ENCODE results near the gene OLFM2.

The OLFM2 gene

GRCh38 chr19:9903336-9903735 is 33.0 kb downstream of the OLFM2 start:
- DNase-seq = no peak

GRCh38 chr19:9901642-9902041 is 34.7 kb downstream of the OLFM2 start:
- no peak for DNase-seq

- no peak for DNase-seq
These were observed 35.3 kb downstream of the OLFM2 start for GRCh38 chr19:9901020-9901419.

GRCh38 chr19:9891609-9892373 is 44.5 kb downstream of the OLFM2 start:
- no peak for DNase-seq

DNA sequence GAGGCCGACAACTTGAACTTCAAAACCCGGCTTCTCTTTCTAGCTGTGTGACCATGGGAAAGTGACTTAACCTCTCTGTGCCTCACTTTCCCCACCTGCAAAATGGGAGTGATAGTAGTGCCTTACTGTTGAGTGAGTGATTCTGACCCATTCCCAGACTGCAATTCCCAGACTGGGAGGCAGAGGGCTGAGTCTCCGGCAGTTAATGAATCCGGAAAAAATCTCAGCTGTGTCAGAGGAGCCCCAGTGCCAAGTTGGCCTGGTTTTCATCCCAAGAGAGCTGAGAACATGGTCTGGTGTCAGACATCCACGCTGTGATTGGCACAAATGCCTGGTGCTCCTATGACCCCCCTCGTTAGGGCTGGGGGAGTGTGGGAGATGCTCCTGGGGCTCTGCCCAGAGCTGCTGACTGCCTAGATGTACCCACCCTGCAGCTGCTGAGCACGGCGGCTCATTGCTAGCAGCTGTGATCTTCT is 51.2 kb downstream of the OLFM2 start:
- no peak for DNase-seq

DNA sequence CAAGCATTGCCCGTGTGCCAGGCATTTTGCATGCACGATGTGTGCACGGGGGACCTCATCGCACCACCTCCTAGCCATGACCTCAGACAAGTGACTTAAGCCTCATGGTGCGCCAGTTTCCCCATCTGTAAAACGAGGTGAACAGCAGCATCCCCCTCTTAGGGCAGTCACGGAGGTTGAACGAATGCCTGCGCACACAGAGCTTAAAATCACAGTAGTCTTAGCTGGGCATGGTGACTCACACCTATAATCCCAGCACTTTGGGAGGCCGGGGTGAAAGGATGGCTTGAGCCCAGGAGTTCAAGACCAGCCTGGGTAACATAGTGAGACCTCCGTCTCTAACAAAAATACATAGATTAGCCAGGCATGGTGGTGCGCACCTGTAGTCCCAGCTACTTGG is 52.6 kb downstream of the OLFM2 start:
- no peak for DNase-seq

DNA sequence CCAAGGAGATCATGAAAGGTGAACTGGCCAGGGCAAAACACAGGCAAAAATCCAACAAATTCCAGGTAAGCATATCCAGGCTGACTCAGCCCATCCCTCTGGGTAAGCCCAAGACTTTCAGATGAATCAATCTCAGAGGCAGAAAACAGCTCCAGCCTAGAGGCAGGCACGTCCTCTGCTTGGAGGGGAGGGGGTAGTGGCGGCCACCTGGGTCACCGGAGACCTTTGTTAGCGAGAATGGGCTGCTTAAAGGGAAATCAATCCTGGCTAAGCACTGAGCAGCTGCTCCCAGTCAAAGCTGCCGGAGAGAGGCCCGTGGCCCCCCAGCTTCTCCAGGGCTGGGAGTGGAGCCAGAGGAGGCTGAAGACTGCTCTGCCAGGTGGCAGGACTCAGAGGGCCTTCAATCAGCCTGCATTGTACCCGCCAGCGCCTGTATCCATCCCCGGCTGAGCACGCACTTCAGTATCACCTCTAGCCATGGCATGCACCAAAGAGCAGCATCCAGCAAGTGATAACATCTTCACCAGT is 53.0 kb downstream of the OLFM2 start:
- no peak for DNase-seq

DNA sequence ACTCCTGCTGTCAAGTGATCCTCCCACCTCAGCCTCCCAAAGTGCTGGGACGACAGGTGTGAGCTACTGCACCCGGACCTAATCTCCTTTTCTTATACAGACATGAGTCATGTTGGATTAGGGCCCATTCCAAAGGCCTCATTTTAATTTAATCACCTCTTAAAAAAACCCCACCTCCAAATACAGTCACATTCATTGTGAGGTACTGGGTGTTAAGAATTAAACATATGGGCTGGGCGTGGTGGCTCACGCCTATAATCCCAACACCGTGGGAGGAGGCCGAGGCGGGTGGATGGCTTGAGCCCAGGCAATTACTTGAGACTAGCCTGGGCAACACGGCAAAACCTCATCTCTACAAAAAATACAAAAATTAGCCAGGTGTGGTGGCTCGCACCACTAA is 54.6 kb downstream of the OLFM2 start:
- no peak for DNase-seq

DNA sequence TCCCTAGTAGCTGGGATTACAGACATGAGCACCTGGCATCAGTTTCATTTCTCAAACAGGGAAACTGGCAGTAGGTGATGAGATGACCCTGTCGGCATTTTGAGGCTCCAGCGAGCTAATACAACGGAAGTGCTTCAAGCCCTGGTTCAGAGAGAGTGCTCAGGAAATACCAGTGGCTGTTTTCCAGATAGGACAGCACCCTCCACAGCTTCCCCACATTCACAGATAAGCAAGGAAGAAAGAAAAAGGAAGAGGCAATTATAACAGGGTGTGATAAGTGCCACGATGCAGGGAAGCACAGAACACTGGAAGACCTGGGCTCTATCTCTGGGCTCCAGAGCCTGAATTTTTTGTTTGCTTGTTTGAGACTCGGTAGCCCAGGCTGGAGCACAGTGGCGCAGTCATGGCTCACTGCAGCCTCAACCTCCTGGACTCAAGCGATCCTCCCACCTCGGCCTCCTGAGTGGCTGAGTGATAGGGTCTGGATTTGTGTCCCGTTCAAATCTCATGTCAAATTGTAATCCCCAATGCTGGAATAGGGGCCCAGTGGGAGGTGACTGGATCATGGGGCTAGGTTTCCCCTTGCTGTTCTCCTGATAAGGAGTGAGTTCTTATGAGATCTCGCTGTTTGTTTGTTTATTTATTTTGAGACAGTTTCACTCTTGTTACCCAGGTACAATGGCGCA is 57.7 kb downstream of the OLFM2 start:
- DNase-seq = no peak

- no peak for DNase-seq
These were observed 58.4 kb downstream of the OLFM2 start for GRCh38 chr19:9877780-9878510.

GRCh38 chr19:9875796-9876195 is 60.5 kb downstream of the OLFM2 start:
- no peak for DNase-seq

- no peak for DNase-seq
These were observed 61.2 kb downstream of the OLFM2 start for GRCh38 chr19:9875031-9875627.

GRCh38 chr19:9872618-9873242 is 63.6 kb downstream of the OLFM2 start:
- DNase-seq = no peak

DNA sequence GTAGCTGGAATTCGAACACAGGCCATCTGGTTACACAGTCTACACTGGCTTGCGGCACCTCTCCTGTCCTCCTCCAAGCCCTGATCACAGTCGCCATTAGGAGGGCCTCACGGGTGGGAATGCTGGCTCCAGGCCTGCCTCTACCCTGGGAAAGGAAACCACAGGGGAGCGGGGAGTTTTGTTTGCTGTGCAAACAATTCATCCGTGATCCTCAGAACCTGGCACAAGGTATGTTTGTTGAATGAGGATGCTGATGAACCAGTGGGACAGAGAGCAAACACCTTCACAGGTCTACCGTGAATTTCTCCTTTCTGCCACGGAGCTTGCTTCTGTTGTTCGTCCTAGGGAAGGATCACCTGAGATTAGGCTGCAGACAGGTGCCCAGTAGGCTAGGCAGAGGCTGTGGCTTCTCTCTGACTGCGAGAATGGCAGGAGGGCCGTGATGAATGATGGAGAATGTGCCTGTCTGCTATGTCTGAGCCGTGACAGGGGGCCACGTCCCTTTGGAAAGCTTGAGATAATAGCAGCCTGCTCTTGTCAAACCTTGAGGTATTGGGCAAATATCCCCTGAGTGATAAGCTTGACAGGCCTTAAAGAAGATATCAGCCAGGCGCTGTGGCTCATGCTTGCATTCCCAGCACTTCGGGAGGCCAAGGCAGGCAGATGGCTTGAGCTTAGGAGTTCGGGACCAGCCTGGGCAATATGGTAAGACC is 64.5 kb downstream of the OLFM2 start:
- peak; percentile 25 for DNase-seq

DNA sequence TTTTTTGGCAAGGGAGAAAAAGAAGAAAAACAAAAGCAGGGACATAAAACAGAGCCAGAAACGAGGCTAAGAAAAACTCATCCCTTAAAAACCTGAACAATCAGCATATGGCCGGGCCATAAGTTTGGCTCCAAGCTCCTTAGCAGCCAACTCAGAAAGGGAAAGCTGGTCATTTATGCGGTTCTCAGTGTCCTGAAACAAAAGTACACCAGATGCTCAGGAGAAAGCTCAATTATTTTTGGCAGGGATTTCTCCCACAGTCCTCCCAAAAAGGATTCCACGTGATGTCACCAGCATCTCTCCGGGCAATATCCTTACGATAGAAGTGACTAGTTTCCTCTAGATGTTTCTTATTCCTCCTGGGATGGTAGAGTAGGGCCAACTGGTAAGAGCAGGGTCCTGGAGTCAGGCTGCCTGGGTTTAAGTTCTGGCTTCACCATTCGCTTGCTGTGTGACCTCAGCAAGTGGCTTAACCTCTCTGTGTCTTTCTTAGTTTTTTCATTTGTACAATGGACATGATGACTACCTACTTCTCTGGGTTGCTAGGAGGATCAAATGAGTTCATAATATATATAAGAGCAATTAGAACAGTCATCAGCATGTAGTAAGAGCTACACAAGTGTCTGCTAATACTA is 67.2 kb downstream of the OLFM2 start:
- no peak for DNase-seq

DNA sequence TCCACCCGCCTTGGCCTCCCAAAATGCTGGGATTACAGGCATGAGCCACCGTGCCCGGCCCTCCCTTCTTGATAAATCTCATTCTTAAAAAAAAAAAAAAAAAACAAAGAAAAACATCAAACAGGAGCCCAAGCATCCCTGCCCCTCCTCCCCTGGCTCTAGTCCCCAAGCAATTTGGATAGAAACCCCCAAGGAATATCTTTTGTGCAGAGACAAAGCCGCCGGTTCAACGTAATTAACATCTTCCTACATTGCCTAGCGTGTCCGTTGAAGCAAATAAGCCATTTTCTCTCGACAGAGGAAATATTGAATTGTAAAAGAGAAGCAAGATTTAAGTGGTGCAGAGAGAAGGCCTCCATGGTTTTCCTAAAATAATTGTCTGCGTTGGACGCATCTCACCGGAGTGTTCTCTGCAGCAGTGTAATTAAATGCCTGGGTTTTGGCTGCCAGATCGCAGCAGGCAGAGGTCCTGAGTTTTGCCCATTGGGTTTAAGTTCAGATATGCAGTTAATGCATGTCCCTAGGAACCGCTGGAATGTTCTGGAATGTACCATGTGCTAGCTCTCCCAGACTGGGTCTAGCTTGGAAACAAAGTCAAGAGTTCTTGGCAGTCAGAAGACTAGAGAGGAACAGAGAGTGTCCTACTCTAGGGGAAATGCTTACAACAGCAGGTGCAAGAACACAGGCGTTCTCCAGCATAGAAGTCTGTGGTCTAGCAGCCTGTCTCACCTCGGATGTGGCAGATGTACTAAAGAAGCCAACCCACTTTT is 70.4 kb downstream of the OLFM2 start:
- DNase-seq = no peak

DNA sequence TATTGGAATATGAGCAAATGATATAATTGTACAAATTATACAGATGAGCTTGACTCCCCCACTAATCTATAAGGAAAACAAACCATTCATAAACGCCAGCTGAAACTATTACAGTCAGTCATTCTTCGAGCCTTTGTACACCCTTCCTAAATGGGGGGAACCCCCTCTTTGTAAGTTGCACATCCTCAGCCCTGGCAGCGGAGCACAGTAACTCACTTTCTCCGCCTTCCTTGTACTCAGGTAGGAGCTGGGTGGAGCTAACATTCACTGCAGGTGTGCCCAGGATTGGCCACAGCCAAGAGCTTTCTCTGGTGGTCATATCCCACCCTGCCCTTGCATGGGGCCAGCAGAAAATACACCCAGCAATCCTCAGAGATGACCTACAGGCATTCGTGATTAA is 72.6 kb downstream of the OLFM2 start:
- DNase-seq = no peak

DNA sequence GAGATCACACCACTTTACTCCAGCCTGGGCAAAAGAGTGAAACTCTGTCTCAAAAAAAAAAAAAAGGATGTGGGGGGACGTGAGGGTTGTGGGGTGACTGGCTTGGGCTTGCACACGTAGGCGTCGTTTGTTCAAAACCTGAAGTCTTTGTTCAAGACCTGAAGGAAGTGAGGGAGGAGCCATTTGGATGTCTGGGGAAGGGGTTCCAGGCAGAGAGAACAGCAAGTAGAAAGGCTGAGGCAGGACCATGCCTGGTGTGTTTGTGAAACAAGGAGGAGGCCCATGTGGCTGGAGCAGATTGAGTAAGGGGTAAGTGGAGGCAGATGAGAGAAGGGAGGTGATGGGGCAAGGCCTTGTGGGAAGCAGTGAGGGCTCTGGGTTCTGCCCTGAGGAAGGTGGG is 73.4 kb downstream of the OLFM2 start:
- no peak for DNase-seq

DNA sequence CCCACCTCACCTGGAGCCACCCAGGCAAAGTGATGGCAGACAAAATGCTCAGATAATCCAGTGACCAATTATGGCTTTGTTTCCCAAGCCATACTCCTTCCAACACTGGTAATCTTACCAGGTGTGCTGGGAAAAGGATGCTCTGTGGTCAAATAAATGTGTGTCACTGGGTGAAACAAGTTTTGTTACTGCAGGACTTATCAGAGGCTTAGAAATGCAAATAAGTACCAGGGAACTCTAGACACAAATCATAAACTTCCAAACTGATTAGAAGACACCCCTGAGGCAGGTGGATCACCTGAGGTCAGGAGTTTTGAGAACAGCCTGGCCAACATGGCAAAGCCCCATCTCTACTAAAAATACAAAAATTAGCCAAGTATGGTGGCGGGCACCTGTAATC is 74.8 kb downstream of the OLFM2 start:
- no peak for DNase-seq

- no peak for DNase-seq
These were observed 75.9 kb downstream of the OLFM2 start for GRCh38 chr19:9860407-9860806.

GRCh38 chr19:9858766-9859165 is 77.5 kb downstream of the OLFM2 start:
- DNase-seq = no peak

All from NCI-H510A treated with DMSO at 0.1 percent for 48 hours (cell line).